Neural cell (in vitro differentiated cells): ENCODE measurements around the gene MATN3. TPM values are rescaled to one million over a fixed set of nuclear protein-coding genes. Genes with fewer than 3 reads are reported as not detected.

Experiments used
- H2AFZ ChIP-seq: fragments of 200-600, 300-800 bp; sonication (generic), shearing (Covaris generic); 2 replicates; pipeline ENCODE4 v1.6.0; 2014; ENCODE audit warnings: low read depth, mild to moderate bottlenecking, antibody characterized with exemption, low read length, moderate library complexity
- H3F3A ChIP-seq: fragments of 200-600 bp; shearing (Covaris generic); 2 replicates; pipeline ENCODE4 v1.6.1; 2016; ENCODE audit warnings: mild to moderate bottlenecking, moderate library complexity, mixed read lengths, antibody characterized with exemption, low read length; ENCODE audit not compliant: insufficient read depth, poor library complexity, severe bottlenecking
- H3K27ac ChIP-seq: fragments of 200-600, 300-800 bp; sonication (generic), shearing (Covaris generic); 2 replicates; pipeline ENCODE4 v1.5.1; 2014; ENCODE audit warnings: mild to moderate bottlenecking, low read length, moderate library complexity
- H3K27me3 ChIP-seq: fragments of 300-800, 200-600 bp; sonication (generic), shearing (Covaris generic); 2 replicates; pipeline ENCODE4 v1.6.0; 2014; ENCODE audit warnings: mild to moderate bottlenecking, low read depth, low read length, moderate library complexity; ENCODE audit not compliant: insufficient read depth
- H3K36me3 ChIP-seq: fragments of 300-800, 200-600 bp; sonication (generic), shearing (Covaris generic); 2 replicates; pipeline ENCODE4 v1.5.1; 2014; ENCODE audit warnings: mild to moderate bottlenecking, antibody characterized with exemption, low read length, moderate library complexity; ENCODE audit not compliant: insufficient read depth
- H3K4me2 ChIP-seq: fragments of 300-800, 200-600 bp; sonication (generic), shearing (Covaris generic); 2 replicates; pipeline ENCODE4 v1.6.0; 2014; ENCODE audit warnings: mild to moderate bottlenecking, low read length
- H3K4me3 ChIP-seq: fragments of 300-800, 200-600 bp; sonication (generic), shearing (Covaris generic); 2 replicates; pipeline ENCODE4 v1.5.1; 2014; ENCODE audit warnings: mild to moderate bottlenecking, low read length, moderate library complexity
- H3K79me2 ChIP-seq: fragments of 200-600 bp; shearing (Covaris generic); replicated peaks from 2 replicates; pipeline ENCODE4 v1.6.0; 2014; ENCODE audit warnings: mild to moderate bottlenecking, low read length, moderate library complexity; ENCODE audit not compliant: insufficient read depth
- H3K9ac ChIP-seq: fragments of 300-800, 200-600 bp; sonication (generic), shearing (Covaris generic); 2 replicates; pipeline ENCODE4 v1.6.1; 2016; ENCODE audit warnings: mild to moderate bottlenecking, low read length, mixed read lengths
- H3K9me2 ChIP-seq: fragments of 200-600 bp; shearing (Covaris generic); 2 replicates; pipeline ENCODE4 v1.6.1; 2016; ENCODE audit warnings: mild to moderate bottlenecking, low read length, mixed read lengths; ENCODE audit not compliant: insufficient read depth
- H3K9me3 ChIP-seq: fragments of 200-600, 300-800 bp; sonication (generic), shearing (Covaris generic); 2 replicates; pipeline ENCODE4 v1.6.1; 2016; ENCODE audit warnings: mild to moderate bottlenecking, mixed run types, low read length, moderate library complexity, mixed read lengths
- H4K20me1 ChIP-seq: fragments of 200-600 bp; shearing (Covaris generic); 2 replicates; pipeline ENCODE4 v1.6.1; 2016; ENCODE audit warnings: mild to moderate bottlenecking, mixed run types; ENCODE audit not compliant: insufficient read depth
- CTCF ChIP-seq: fragments of 450-650 bp; IDR thresholded peaks from 2 replicates; pipeline ENCODE4 v1.5.1; 2014; ENCODE audit warnings: antibody characterized with exemption, mild to moderate bottlenecking, moderate library complexity; ENCODE audit not compliant: poor library complexity, severe bottlenecking
- EP300 ChIP-seq: fragments of 450-650 bp; conservative IDR thresholded peaks from 2 replicates; pipeline ENCODE4 v1.6.1; 2014; ENCODE audit warnings: antibody characterized with exemption, mild to moderate bottlenecking, moderate library complexity; ENCODE audit not compliant: poor library complexity, severe bottlenecking
- EZH2 ChIP-seq: fragments of 200-600, 300-800 bp; shearing (Covaris generic), sonication (generic); IDR thresholded peaks from 2 replicates; pipeline ENCODE4 v1.6.1; 2014; ENCODE audit warnings: antibody characterized with exemption, low read length, borderline replicate concordance, mild to moderate bottlenecking; ENCODE audit not compliant: insufficient read depth, poor library complexity, severe bottlenecking
- MXI1 ChIP-seq: fragments of 450-650 bp; conservative IDR thresholded peaks from 2 replicates; pipeline ENCODE4 v1.6.1; 2014; ENCODE audit warnings: antibody characterized with exemption, mild to moderate bottlenecking; ENCODE audit not compliant: poor library complexity, severe bottlenecking
- POLR2AphosphoS5 ChIP-seq: IDR thresholded peaks from 2 replicates; pipeline ENCODE4 v1.6.1; 2012
- RAD21 ChIP-seq: fragments of 450-650 bp; conservative IDR thresholded peaks from 2 replicates; pipeline ENCODE4 v1.6.1; 2014; ENCODE audit warnings: antibody characterized with exemption, mild to moderate bottlenecking, moderate library complexity
- REST ChIP-seq: IDR thresholded peaks from 2 replicates; pipeline ENCODE4 v1.6.1; 2012; ENCODE audit warnings: borderline replicate concordance
- SMC3 ChIP-seq: fragments of 450-650 bp; conservative IDR thresholded peaks from 2 replicates; pipeline ENCODE4 v1.6.1; 2014; ENCODE audit warnings: antibody characterized with exemption, mild to moderate bottlenecking, moderate library complexity; ENCODE audit not compliant: poor library complexity
- TAF1 ChIP-seq: IDR thresholded peaks from 2 replicates; pipeline ENCODE4 v1.6.1; 2012; ENCODE audit warnings: low read depth
- polyA plus RNA-seq: library from polyadenylated mRNA; depleted of rRNA; stranded (reverse); fragments of >200 nt; gene quantifications from 2 replicates; pipeline ENCODE4 v1.2.3, GENCODE V29; 2014

Gene MATN3
- polyA plus RNA-seq, 1 donor from 2014 or later, result 0.90 TPM

GRCh38 chr2:20034218-20034617 lies 21.8 kb upstream of the MATN3 start:
- no peaks in the 10 kb centered on the region for H3F3A ChIP-seq
- no peak overlapping the region for H3K27ac ChIP-seq
- H3K9me2 ChIP-seq, result no peaks in the 10 kb centered on the region
- H3K9me3 ChIP-seq, result no peaks in the 10 kb centered on the region
- H3K36me3 ChIP-seq, result peaks cover 8% of the 10 kb centered on the region
- H3K27me3 ChIP-seq, result no peaks in the 10 kb centered on the region
- H3K4me3 ChIP-seq, result no peak overlapping the region
- H4K20me1 ChIP-seq, result peaks cover 4% of the 10 kb centered on the region
- H2AFZ ChIP-seq, result no peak overlapping the region
- H3K9ac ChIP-seq, result no peak overlapping the region
- no peak overlapping the region for H3K4me2 ChIP-seq
- peaks cover 4% of the 10 kb centered on the region for H3K79me2 ChIP-seq
- TF ChIP-seq CTCF (no peak), EP300 (no peak), MXI1 (no peak), POLR2AphosphoS5 (no peak), TAF1 (no peak), RAD21 (no peak), REST (no peak), SMC3 (no peak), EZH2 (no peak)

- no peaks in the 10 kb centered on the region for H3K9me2 ChIP-seq
- no peak overlapping the region for H2AFZ ChIP-seq
- no peak overlapping the region for H3K4me2 ChIP-seq
- no peaks in the 10 kb centered on the region for H3K27me3 ChIP-seq
- TF ChIP-seq TAF1 (no peak), RAD21 (no peak), POLR2AphosphoS5 (no peak), CTCF (no peak), MXI1 (no peak), SMC3 (no peak), EP300 (no peak), EZH2 (no peak)
- H3K36me3 ChIP-seq, result peaks cover 8% of the 10 kb centered on the region
- H3K9me3 ChIP-seq, result no peaks in the 10 kb centered on the region
- H3K79me2 ChIP-seq, result peaks cover 4% of the 10 kb centered on the region
- H3K4me3 ChIP-seq, result no peak overlapping the region
- H3K27ac ChIP-seq, result no peak overlapping the region
- H3F3A ChIP-seq, result no peaks in the 10 kb centered on the region
- no peak overlapping the region for H3K9ac ChIP-seq
- H4K20me1 ChIP-seq, result peaks cover 4% of the 10 kb centered on the region
Observed at GRCh38 chr2:20033322-20033721, 20.9 kb upstream of the MATN3 start.
